Tibial nerve (tissue), 4 donors: ENCODE results near the gene RNPC3. TPM values are rescaled to one million over a fixed set of nuclear protein-coding genes. Genes with fewer than 3 reads are reported as not detected.

Experiments
- DNase-seq, 2 donors: peaks; one replicate each; pipeline ENCODE4 v3.0.0-alpha.2; 2019; ENCODE audit warnings: low spot score in 2 of 2
- H3K27ac ChIP-seq, 4 donors: fragments of 200-600 bp; sonication (generic) in 3 of 4; one replicate each; pipeline ENCODE4 v1.5.1; 2017 to 2019; ENCODE audit warnings: mild to moderate bottlenecking in 1 of 4
- H3K27me3 ChIP-seq, 2 donors: fragments of 200-600 bp; sonication (generic) in 1 of 2; one replicate each; pipeline versions ENCODE4 v1.5.1 to v1.6.0; 2017 to 2019
- H3K36me3 ChIP-seq, 3 donors: fragments of 200-600 bp; sonication (generic); one replicate each; pipeline ENCODE4 v1.5.1; 2018 to 2019
- H3K4me1 ChIP-seq, 4 donors: fragments of 200-600 bp; sonication (generic) in 3 of 4; one replicate each; pipeline ENCODE4 v1.5.1; 2017 to 2019
- H3K4me3 ChIP-seq, 4 donors: fragments of 200-600 bp; sonication (generic) in 3 of 4; one replicate each; pipeline ENCODE4 v1.5.1; 2017 to 2019; ENCODE audit warnings: mild to moderate bottlenecking in 1 of 4, moderate library complexity in 1 of 4
- H3K9me3 ChIP-seq, 4 donors: fragments of 200-600 bp; sonication (generic) in 3 of 4; one replicate each; pipeline ENCODE4 v1.5.1; 2017 to 2019
- CTCF ChIP-seq, 5 experiments: fragments of 200-600 bp in 3 of 5; fragments of 450-650 bp in 2 of 5; sonication (generic) in 3 of 5; IDR thresholded peaks; one replicate each; pipeline ENCODE4 v1.5.1; 2016 to 2019; ENCODE audit warnings: antibody characterized with exemption in 5 of 5, mild to moderate bottlenecking in 3 of 5, moderate library complexity in 2 of 5
- EP300 ChIP-seq, 2 donors: sonication (generic); formaldehyde crosslinking; IDR thresholded peaks; one replicate each; pipeline ENCODE4 v1.6.1; 2017; ENCODE audit warnings: antibody characterized with exemption in 2 of 2, mild to moderate bottlenecking in 1 of 2
- POLR2A ChIP-seq, 2 donors: fragments of 450-650 bp; IDR thresholded peaks; one replicate each; pipeline ENCODE4 v1.6.1; 2017; ENCODE audit warnings: antibody characterized with exemption in 2 of 2, mild to moderate bottlenecking in 2 of 2, moderate library complexity in 2 of 2
- WGBS, 2 donors: methylation state at CpG; one replicate each; pipeline ENCODE4 v1.1.5; 2018; 5-methylcytosine and 5-hydroxymethylcytosine counted together
- total RNA-seq, 4 donors: library from RNA; depleted of rRNA; stranded (reverse); fragments of >200 nt; gene quantifications; one replicate each; pipeline ENCODE4 v1.1.0, GENCODE V29; 2016

Gene RNPC3
- total RNA-seq, 4 donors from 2014 or later: 50.1 to 87.4 (median 81.2) TPM

GRCh38 chr1:103497404-103497803, 28.1 kb upstream of the RNPC3 start:
- Histone ChIP-seq H3K4me1 (no peaks in the 10 kb centered on the region), H3K36me3 (no peaks in the 10 kb centered on the region), H3K4me3 (no peak overlapping the region), H3K27me3 (no peaks in the 10 kb centered on the region), H3K9me3 (no peaks in the 10 kb centered on the region), H3K27ac (no peak overlapping the region)
- TF ChIP-seq CTCF (IDR thresholded peaks at IDR 0.05) (no peak), POLR2A (IDR thresholded peaks at IDR 0.05) (no peak), EP300 (IDR thresholded peaks at IDR 0.05) (no peak)
- DNase-seq: no peak

GRCh38 chr1:103509250-103509649, 16.2 kb upstream of the RNPC3 start:
- H3K27ac ChIP-seq: no peak overlapping the region
- H3K4me1 ChIP-seq: no peaks in the 10 kb centered on the region
- peaks cover 0 to 4% (median 0%) of the 10 kb centered on the region in 4 donors for H3K9me3 ChIP-seq
- DNase-seq: no peak
- H3K27me3 ChIP-seq: no peaks in the 10 kb centered on the region
- TF ChIP-seq POLR2A (IDR thresholded peaks at IDR 0.05): no peak
- no peak for TF ChIP-seq EP300 (IDR thresholded peaks at IDR 0.05)
- no peak for TF ChIP-seq CTCF (IDR thresholded peaks at IDR 0.05)
- no peak overlapping the region for H3K4me3 ChIP-seq
- no peaks in the 10 kb centered on the region for H3K36me3 ChIP-seq
- WGBS, 2 donors: 83 to 85% methylated on average over 1 of the region's 1 CpG

GRCh38 chr1:103513711-103514110, 11.8 kb upstream of the RNPC3 start:
- DNase-seq: peak in 1 of 2 donors; percentile 15
- H3K4me1 ChIP-seq: no peaks in the 10 kb centered on the region
- H3K36me3 ChIP-seq: no peaks in the 10 kb centered on the region
- H3K9me3 ChIP-seq: peaks cover 0 to 4% (median 0%) of the 10 kb centered on the region in 4 donors
- H3K27me3 ChIP-seq: no peaks in the 10 kb centered on the region
- WGBS, 2 donors: 85 to 98% methylated on average over 1 of the region's 1 CpG
- no peak overlapping the region for H3K27ac ChIP-seq
- peak in 1 of 2 donors; percentile 30 for TF ChIP-seq EP300 (IDR thresholded peaks at IDR 0.05)
- TF ChIP-seq CTCF (IDR thresholded peaks at IDR 0.05): no peak
- TF ChIP-seq POLR2A (IDR thresholded peaks at IDR 0.05): no peak
- H3K4me3 ChIP-seq: no peak overlapping the region

- peaks cover 0 to 4% (median 0%) of the 10 kb centered on the region in 4 donors for H3K9me3 ChIP-seq
- no peaks in the 10 kb centered on the region for H3K27me3 ChIP-seq
- H3K36me3 ChIP-seq: no peaks in the 10 kb centered on the region
- peak; percentile 63 to 74 (median 69) for TF ChIP-seq CTCF (IDR thresholded peaks at IDR 0.05)
- no peak for TF ChIP-seq POLR2A (IDR thresholded peaks at IDR 0.05)
- 62 to 65% methylated on average over 1 of the region's 1 CpG for WGBS, 2 donors
- DNase-seq: peak in 1 of 2 donors; percentile 17
- no peak overlapping the region for H3K27ac ChIP-seq
- no peaks in the 10 kb centered on the region for H3K4me1 ChIP-seq
- no peak overlapping the region for H3K4me3 ChIP-seq
These were observed 10.5 kb upstream of the RNPC3 start for GRCh38 chr1:103514920-103515503.

GRCh38 chr1:103516283-103516682, 9.2 kb upstream of the RNPC3 start:
- Histone ChIP-seq H3K9me3 (peaks cover 0 to 4% (median 0%) of the 10 kb centered on the region in 4 donors), H3K4me1 (no peaks in the 10 kb centered on the region), H3K27ac (no peak overlapping the region), H3K4me3 (no peak overlapping the region), H3K36me3 (no peaks in the 10 kb centered on the region), H3K27me3 (no peaks in the 10 kb centered on the region)
- TF ChIP-seq EP300 (IDR thresholded peaks at IDR 0.05): no peak
- TF ChIP-seq CTCF (IDR thresholded peaks at IDR 0.05): no peak
- no peak for TF ChIP-seq POLR2A (IDR thresholded peaks at IDR 0.05)
- 94% methylated on average over 2 of the region's 2 CpGs for WGBS, 2 donors
- no peak for DNase-seq
